ENCODE data around the gene CHCHD3.

GRCh38 chr7:133076142-133076541, 5.7 kb downstream of the CHCHD3 start:
- TF ChIP-seq CTCF (conservative IDR thresholded peaks at IDR 0.05; ENCODE audit: low read length) (no peak), EZH2phosphoT487 (IDR thresholded peaks at IDR 0.05; ENCODE audit: borderline replicate concordance) (no peak)
